MCF 10A (cell line): ENCODE measurements around the gene MRPL42. TPM values are rescaled to one million over a fixed set of nuclear protein-coding genes. Genes with fewer than 3 reads are reported as not detected.

Experiments
- BruUV-seq: library from RNA; stranded (reverse); fragments of 400-500 nt; replicated peaks from 2 replicates; lab custom pipeline; 2021; lab: Mats Ljungman, UMichigan
- CTCF ChIA-PET: fragments of 300-600 bp; sonication (Branson Sonifier 250); formaldehyde crosslinking; extraction: SDS; loops from one replicate; lab custom pipeline; 2021; ENCODE audit warnings: antibody characterized with exemption, inconsistent platforms; lab: Yijun Ruan, JAX
- POLR2A ChIA-PET: fragments of 300-600, 350-650 bp; sonication (Branson Sonifier 250); formaldehyde crosslinking; extraction: SDS; loops from one replicate; lab custom pipeline; 2020; ENCODE audit warnings: antibody characterized with exemption, inconsistent platforms; lab: Yijun Ruan, JAX
- DNase-seq: peaks from one replicate; pipeline ENCODE4 v3.0.0-alpha.2; 2018; ENCODE audit not compliant: unreplicated experiment
- H3K27ac Mint-ChIP-seq: one replicate; pipeline ENCODE4 v1.8.0; 2022; ENCODE audit warnings: mild to moderate bottlenecking, low read depth, mixed read lengths; ENCODE audit not compliant: unreplicated experiment
- H3K27me3 Mint-ChIP-seq: one replicate; pipeline ENCODE4 v1.8.0; 2022; ENCODE audit warnings: mixed read lengths; ENCODE audit not compliant: insufficient read depth, unreplicated experiment
- H3K36me3 Mint-ChIP-seq: one replicate; pipeline ENCODE4 v1.8.0; 2022; ENCODE audit warnings: mild to moderate bottlenecking, moderate library complexity, mixed read lengths; ENCODE audit not compliant: insufficient read depth, unreplicated experiment
- H3K4me1 Mint-ChIP-seq: one replicate; pipeline ENCODE4 v1.8.0; 2022; ENCODE audit warnings: mixed read lengths; ENCODE audit not compliant: insufficient read depth, unreplicated experiment
- H3K4me3 Mint-ChIP-seq: one replicate; pipeline ENCODE4 v1.8.0; 2022; ENCODE audit warnings: mild to moderate bottlenecking, moderate library complexity, mixed read lengths; ENCODE audit not compliant: unreplicated experiment
- H3K9me3 Mint-ChIP-seq: one replicate; pipeline ENCODE4 v1.8.0; 2022; ENCODE audit warnings: mixed read lengths; ENCODE audit not compliant: unreplicated experiment
- intact Hi-C: fragments of 100-400 bp; cut with micrococcal nuclease; formaldehyde crosslinking; loops from 2 replicates; pipeline ENCODE4 v1.14.1; 2022
- total RNA-seq: library from RNA; stranded (reverse); gene quantifications from 2 replicates; pipeline ENCODE4 v1.2.3, GENCODE V29; 2022
- TF ChIP-seq, protein P1 (sequence below): fragments of 200-600 bp; IDR thresholded peaks from one replicate; pipeline ENCODE4 v1.8.0; 2022; ENCODE audit warnings: antibody characterized with exemption, mild to moderate bottlenecking; ENCODE audit not compliant: unreplicated experiment

Gene MRPL42
- total RNA-seq, 1 experiment from 2014 or later: 90.2 TPM

DNA sequence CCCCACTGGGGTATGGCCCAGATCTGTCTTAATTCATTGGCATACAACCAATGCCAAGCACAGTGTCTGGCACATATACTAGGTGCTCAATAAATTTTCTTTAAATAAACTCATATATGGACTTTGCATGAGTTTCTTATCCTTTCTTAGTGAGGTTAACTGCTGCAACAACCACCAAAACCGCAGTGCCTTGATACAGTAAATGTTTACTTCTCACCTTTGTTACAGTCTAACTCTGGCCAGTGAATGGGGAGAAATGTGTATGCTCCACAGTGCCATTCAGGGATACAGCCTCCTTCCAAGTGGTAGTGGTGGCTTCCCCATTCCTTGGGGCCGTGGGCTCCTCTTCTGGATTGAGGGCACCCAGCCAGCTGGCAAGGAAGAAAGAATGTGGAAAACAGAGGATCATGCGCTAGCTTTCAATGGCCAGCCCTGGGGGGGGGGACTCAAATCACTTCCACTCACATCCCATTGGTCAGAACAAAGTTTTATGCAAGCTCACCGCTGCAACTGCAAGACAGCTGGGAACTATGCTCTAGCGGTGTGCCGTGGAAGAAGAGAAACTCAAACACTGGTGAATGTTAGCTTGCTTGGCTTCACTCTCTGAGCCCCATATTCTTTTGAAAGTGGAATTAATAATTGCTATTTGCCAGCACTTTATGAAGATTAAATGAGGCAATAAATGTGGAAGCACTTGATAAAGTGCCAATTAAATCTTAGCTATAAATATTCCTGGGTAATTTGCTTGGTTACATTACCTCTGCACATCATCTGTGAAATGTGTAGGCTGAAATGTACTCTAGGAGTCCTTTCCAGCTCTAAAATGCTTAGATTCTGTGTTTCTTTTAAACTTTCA is 54.1 kb downstream of the MRPL42 start:
- H3K9me3 Mint-ChIP-seq: no peaks in the 10 kb centered on the region
- no TSS peak for BruUV-seq
- no peak for DNase-seq
- ChIA-PET CTCF (interaction anchor here (0.6 to 1.3 kb wide), 5 partner anchors 9 to 785 kb away, joined by 3 to 8 read pairs (median 3); no protein-coding TSS in a partner anchor), POLR2A (no interaction called here)
- H3K27me3 Mint-ChIP-seq: no peaks in the 10 kb centered on the region
- no peak overlapping the region for H3K4me3 Mint-ChIP-seq
- H3K36me3 Mint-ChIP-seq: no peaks in the 10 kb centered on the region
- TF ChIP-seq, protein P1, sequence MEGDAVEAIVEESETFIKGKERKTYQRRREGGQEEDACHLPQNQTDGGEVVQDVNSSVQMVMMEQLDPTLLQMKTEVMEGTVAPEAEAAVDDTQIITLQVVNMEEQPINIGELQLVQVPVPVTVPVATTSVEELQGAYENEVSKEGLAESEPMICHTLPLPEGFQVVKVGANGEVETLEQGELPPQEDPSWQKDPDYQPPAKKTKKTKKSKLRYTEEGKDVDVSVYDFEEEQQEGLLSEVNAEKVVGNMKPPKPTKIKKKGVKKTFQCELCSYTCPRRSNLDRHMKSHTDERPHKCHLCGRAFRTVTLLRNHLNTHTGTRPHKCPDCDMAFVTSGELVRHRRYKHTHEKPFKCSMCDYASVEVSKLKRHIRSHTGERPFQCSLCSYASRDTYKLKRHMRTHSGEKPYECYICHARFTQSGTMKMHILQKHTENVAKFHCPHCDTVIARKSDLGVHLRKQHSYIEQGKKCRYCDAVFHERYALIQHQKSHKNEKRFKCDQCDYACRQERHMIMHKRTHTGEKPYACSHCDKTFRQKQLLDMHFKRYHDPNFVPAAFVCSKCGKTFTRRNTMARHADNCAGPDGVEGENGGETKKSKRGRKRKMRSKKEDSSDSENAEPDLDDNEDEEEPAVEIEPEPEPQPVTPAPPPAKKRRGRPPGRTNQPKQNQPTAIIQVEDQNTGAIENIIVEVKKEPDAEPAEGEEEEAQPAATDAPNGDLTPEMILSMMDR: no peak
- H3K27ac Mint-ChIP-seq: no peak overlapping the region
- intact Hi-C loops: no loop called here
- H3K4me1 Mint-ChIP-seq: peaks cover 3% of the 10 kb centered on the region

DNA sequence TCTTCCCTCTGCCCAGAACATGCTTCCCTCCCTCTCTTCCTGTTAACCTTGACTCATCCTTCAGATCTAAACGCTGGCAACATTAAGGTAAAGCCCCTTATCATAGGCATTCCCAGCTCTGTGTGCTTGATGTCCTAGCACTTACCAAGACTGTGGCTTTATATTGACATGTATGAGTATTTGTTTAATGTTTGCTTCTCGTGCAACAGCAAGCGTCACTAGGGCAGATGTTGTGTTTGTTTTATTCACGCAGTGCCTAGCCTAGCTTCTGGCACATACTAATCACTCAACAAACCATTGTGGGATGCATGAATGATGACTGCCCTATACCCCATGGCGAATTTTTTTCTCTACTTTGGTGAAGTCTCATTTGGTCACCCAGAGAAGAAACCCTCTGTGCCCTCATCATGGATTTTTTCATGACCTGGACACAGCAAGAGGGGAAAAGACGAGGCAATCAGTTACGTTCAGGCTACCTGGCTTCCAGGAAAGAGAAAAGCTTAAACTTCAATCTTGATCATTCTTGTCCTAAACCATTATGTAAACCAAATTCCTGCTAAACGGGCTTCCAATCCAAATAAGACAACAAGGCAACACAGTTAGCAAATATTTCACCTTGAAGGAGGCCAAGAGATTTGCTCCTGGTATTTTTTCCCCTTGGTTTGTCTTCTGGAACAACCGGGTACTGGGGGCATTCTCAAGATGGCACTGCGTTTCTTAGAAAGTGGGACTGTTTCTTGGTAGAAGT is 57.2 kb downstream of the MRPL42 start:
- TF ChIP-seq, protein P1: peak; percentile 2
- H3K4me1 Mint-ChIP-seq: peaks cover 10% of the 10 kb centered on the region
- no peaks in the 10 kb centered on the region for H3K9me3 Mint-ChIP-seq
- no peak overlapping the region for H3K27ac Mint-ChIP-seq
- ChIA-PET POLR2A (no interaction called here), CTCF (interaction anchor here (1.0 to 2.8 kb wide), 3 partner anchors 22 to 577 kb away, joined by 3 to 16 read pairs (median 4); no protein-coding TSS in a partner anchor)
- BruUV-seq: no TSS peak
- no peak overlapping the region for H3K4me3 Mint-ChIP-seq
- no peak for DNase-seq
- no peaks in the 10 kb centered on the region for H3K27me3 Mint-ChIP-seq
- H3K36me3 Mint-ChIP-seq: no peaks in the 10 kb centered on the region
- intact Hi-C loops: no loop called here

DNA sequence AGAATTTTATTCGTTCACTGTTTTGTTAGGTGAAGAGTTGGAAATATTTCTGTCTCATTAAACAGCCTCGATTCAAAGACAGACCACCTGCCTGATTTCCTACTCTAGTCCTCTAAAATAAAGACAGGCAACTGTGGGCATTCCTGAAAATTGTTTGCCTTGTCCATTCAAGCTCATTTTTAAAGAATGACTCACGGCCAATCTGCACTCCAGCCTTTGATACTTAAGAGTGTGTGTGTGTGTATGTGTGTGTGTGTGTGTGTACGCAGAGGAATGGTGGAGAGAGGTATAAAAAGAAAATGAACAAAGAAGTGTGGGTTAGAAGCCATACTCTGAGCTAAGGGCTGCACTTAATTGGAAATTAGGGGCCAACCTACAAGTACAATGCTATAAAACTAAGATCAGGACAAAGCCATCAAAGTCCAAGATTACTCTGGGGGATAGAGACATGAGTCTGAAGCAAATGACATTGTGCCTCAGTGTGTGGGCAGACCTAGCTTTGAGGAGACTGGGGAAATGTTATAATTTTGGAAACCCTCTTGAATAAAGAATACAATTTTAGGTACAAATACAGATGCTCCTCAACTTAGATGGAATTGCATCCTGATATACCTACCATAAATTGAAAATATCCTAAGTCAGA is 59.6 kb downstream of the MRPL42 start:
- Mint-ChIP-seq H3K36me3 (no peaks in the 10 kb centered on the region), H3K4me1 (peaks cover 10% of the 10 kb centered on the region), H3K27ac (no peak overlapping the region), H3K4me3 (no peak overlapping the region), H3K9me3 (no peaks in the 10 kb centered on the region), H3K27me3 (no peaks in the 10 kb centered on the region)
- intact Hi-C loops: no loop called here
- ChIA-PET POLR2A (interaction anchor here (0.6 to 1.6 kb wide), 5 partner anchors 10 to 574 kb away, joined by 3 to 6 read pairs (median 4); partner anchors contain the start of gene CRADD), CTCF (interaction anchor here (0.5 to 2.8 kb wide), 6 partner anchors 37 to 1219 kb away, joined by 3 to 16 read pairs (median 4); no protein-coding TSS in a partner anchor)
- peak; percentile 67 for DNase-seq
- BruUV-seq: no TSS peak
- TF ChIP-seq, protein P1: no peak
